H1 (cell line): ENCODE measurements around the gene TRIM10. TPM values are rescaled to one million over a fixed set of nuclear protein-coding genes. Genes with fewer than 3 reads are reported as not detected.

Experiments used
- CTCF ChIA-PET: fragments of 300-600 bp; sonication (Branson Sonifier 250); formaldehyde crosslinking; loops from one replicate; lab custom pipeline; 2021; ENCODE audit not compliant: partially characterized antibody; lab: Charles Lee
- POLR2A ChIA-PET: fragments of 300-600 bp; sonication (Branson Sonifier 250); formaldehyde crosslinking; loops from one replicate; lab custom pipeline; 2021; ENCODE audit warnings: inconsistent platforms; ENCODE audit not compliant: partially characterized antibody; lab: Charles Lee
- DNase-seq, 2 experiments: peaks; one replicate each; pipeline versions ENCODE4 v3.0.0 to v3.0.0-alpha.2; 2010 to 2022; ENCODE audit warnings: low spot score in 2 of 2, low read depth in 1 of 2, mixed read lengths in 1 of 2
- FAIRE-seq: peaks from 2 replicates; lab custom pipeline; 2011; peaks lifted over from hg19 to GRCh38; lab: Jason Lieb, UNC
- H2AFZ ChIP-seq: 2 replicates; pipeline ENCODE4 v1.8.1; 2012; ENCODE audit warnings: low read length, inconsistent platforms
- H2AK5ac ChIP-seq: 2 replicates; pipeline ENCODE4 v1.6.1; 2013; ENCODE audit warnings: low read depth, low read length
- H2BK120ac ChIP-seq: replicated peaks from 2 replicates; pipeline ENCODE3; 2013; ENCODE audit warnings: low read depth, low read length, inconsistent platforms
- H2BK12ac ChIP-seq: 2 replicates; pipeline ENCODE4 v1.6.1; 2013; ENCODE audit warnings: low read depth, low read length
- H2BK15ac ChIP-seq: 2 replicates; pipeline ENCODE4 v1.6.1; 2013; ENCODE audit warnings: low read length
- H2BK20ac ChIP-seq: 2 replicates; pipeline ENCODE4 v1.6.1; 2013; ENCODE audit warnings: low read length
- H2BK5ac ChIP-seq: 2 replicates; pipeline ENCODE4 v1.6.1; 2013; ENCODE audit warnings: low read depth, low read length
- H3K14ac ChIP-seq: 2 replicates; pipeline ENCODE4 v1.6.1; 2013; ENCODE audit warnings: inconsistent platforms; ENCODE audit not compliant: insufficient read length
- H3K18ac ChIP-seq: 2 replicates; pipeline ENCODE4 v1.6.1; 2013; ENCODE audit warnings: low read length; ENCODE audit errors: extremely low read depth
- H3K23ac ChIP-seq: 2 replicates; pipeline ENCODE4 v1.6.1; 2013; ENCODE audit warnings: inconsistent platforms; ENCODE audit not compliant: insufficient read length
- H3K23me2 ChIP-seq: 2 replicates; pipeline ENCODE4 v1.6.1; 2013; ENCODE audit warnings: low read depth, low read length
- H3K27ac ChIP-seq: 2 replicates; pipeline ENCODE4 v1.6.1; 2011; ENCODE audit warnings: low read depth, low read length, inconsistent platforms
- H3K27me3 ChIP-seq, 4 experiments: replicated peaks in 1 of 4; 1 replicate in 1 of 4; 2 replicates in 3 of 4; pipeline versions ENCODE4 v1.6.1 to v1.8.1; 2011 to 2013; ENCODE audit warnings: low read length in 3 of 4, mild to moderate bottlenecking in 3 of 4, inconsistent platforms in 2 of 4, mixed read lengths in 2 of 4, moderate library complexity in 1 of 4; ENCODE audit not compliant: control insufficient read depth in 3 of 4, insufficient read depth in 3 of 4; ENCODE audit errors: extremely low read depth in 1 of 4
- H3K36me3 ChIP-seq, 4 experiments: 2 replicates each; pipeline versions ENCODE4 v1.6.1 to v1.8.1; 2011 to 2013; ENCODE audit warnings: mild to moderate bottlenecking in 4 of 4, low read length in 3 of 4, moderate library complexity in 2 of 4, control low read depth in 1 of 4, inconsistent platforms in 1 of 4; ENCODE audit not compliant: insufficient read depth in 4 of 4, control insufficient read depth in 2 of 4
- H3K4ac ChIP-seq: replicated peaks from 2 replicates; pipeline ENCODE3; 2013; ENCODE audit warnings: low read length, low read depth, mixed read lengths, inconsistent platforms; ENCODE audit not compliant: insufficient read length
- H3K4me1 ChIP-seq, 4 experiments: replicated peaks in 1 of 4; 1 replicate in 1 of 4; 2 replicates in 3 of 4; pipeline versions ENCODE4 v1.6.1 to v1.8.1; 2011 to 2013; ENCODE audit warnings: low read length in 3 of 4, inconsistent platforms in 2 of 4, mixed read lengths in 1 of 4; ENCODE audit not compliant: insufficient read depth in 4 of 4, control insufficient read depth in 3 of 4
- H3K4me2 ChIP-seq, 2 experiments: 2 replicates each; pipeline versions ENCODE4 v1.6.1 to v1.8.1; 2011 to 2013; ENCODE audit warnings: low read depth in 2 of 2, low read length in 2 of 2, control low read depth in 1 of 2, inconsistent platforms in 1 of 2, mild to moderate bottlenecking in 1 of 2; ENCODE audit not compliant: insufficient read depth in 1 of 2
- H3K4me3 ChIP-seq, 4 experiments: fragments of 200-600, 300-600 bp in 1 of 4; sonication (generic), shearing (Covaris generic), sonication (Bioruptor Twin) in 1 of 4; 2 replicates each; pipeline versions ENCODE4 v1.5.1 to v1.8.1; 2011 to 2016; ENCODE audit warnings: low read length in 4 of 4, low read depth in 3 of 4, control low read depth in 2 of 4, inconsistent platforms in 2 of 4, mild to moderate bottlenecking in 2 of 4, mixed read lengths in 1 of 4, moderate library complexity in 1 of 4; ENCODE audit not compliant: insufficient read depth in 2 of 4; ENCODE audit errors: extremely low read depth in 1 of 4
- H3K56ac ChIP-seq: replicated peaks from 2 replicates; pipeline ENCODE3; 2013; ENCODE audit warnings: low read depth, mild to moderate bottlenecking, mixed read lengths, low read length, inconsistent platforms; ENCODE audit not compliant: insufficient read length
- H3K79me1 ChIP-seq: 2 replicates; pipeline ENCODE4 v1.6.1; 2013; ENCODE audit warnings: low read depth, low read length, control low read depth
- H3K79me2 ChIP-seq, 2 experiments: 2 replicates each; pipeline versions ENCODE4 v1.6.1 to v1.8.1; 2012 to 2013; ENCODE audit warnings: low read length in 2 of 2, mild to moderate bottlenecking in 2 of 2, inconsistent platforms in 1 of 2; ENCODE audit not compliant: insufficient read depth in 2 of 2, control insufficient read depth in 1 of 2
- H3K9ac ChIP-seq, 4 experiments: replicated peaks in 1 of 4; 1 replicate in 1 of 4; 2 replicates in 3 of 4; pipeline versions ENCODE4 v1.6.1 to v1.8.1; 2011 to 2013; ENCODE audit warnings: low read depth in 3 of 4, low read length in 3 of 4, control low read depth in 2 of 4, mild to moderate bottlenecking in 2 of 4, moderate library complexity in 2 of 4, inconsistent platforms in 1 of 4; ENCODE audit errors: extremely low read depth in 1 of 4
- H3K9me3 ChIP-seq, 2 experiments: 2 replicates each; pipeline versions ENCODE4 v1.6.1 to v1.8.1; 2012 to 2013; ENCODE audit warnings: mild to moderate bottlenecking in 2 of 2, moderate library complexity in 2 of 2, control low read depth in 1 of 2, inconsistent platforms in 1 of 2, low read depth in 1 of 2, low read length in 1 of 2, mixed read lengths in 1 of 2; ENCODE audit not compliant: insufficient read depth in 2 of 2
- H4K20me1 ChIP-seq, 2 experiments: replicated peaks in 1 of 2; 2 replicates each; pipeline versions ENCODE3 to v1.8.1; 2011 to 2013; ENCODE audit warnings: inconsistent platforms in 2 of 2, low read length in 2 of 2, mild to moderate bottlenecking in 1 of 2; ENCODE audit not compliant: insufficient read depth in 2 of 2, control insufficient read depth in 1 of 2
- H4K5ac ChIP-seq: 2 replicates; pipeline ENCODE4 v1.6.1; 2013; ENCODE audit warnings: low read length, low read depth, mixed read lengths, inconsistent platforms; ENCODE audit not compliant: insufficient read length
- H4K8ac ChIP-seq: 2 replicates; pipeline ENCODE4 v1.8.0; 2013; ENCODE audit warnings: mild to moderate bottlenecking, moderate library complexity, low read length, inconsistent platforms; ENCODE audit not compliant: insufficient read depth; ENCODE audit errors: extremely low read depth
- H4K91ac ChIP-seq: replicated peaks from 2 replicates; pipeline ENCODE3; 2013; ENCODE audit warnings: low read length, mixed read lengths, inconsistent platforms; ENCODE audit not compliant: insufficient read length
- CBX5 ChIP-seq: fragments of 300-800, 300-1000 bp; sonication (generic); IDR thresholded peaks from 2 replicates; pipeline ENCODE4 v1.7.1; 2016; ENCODE audit warnings: antibody characterized with exemption, low read length, low read depth
- CREB1 ChIP-seq: IDR thresholded peaks from 2 replicates; pipeline ENCODE4 v1.6.1; 2012; ENCODE audit warnings: inconsistent platforms
- EZH2 ChIP-seq: fragments of 200-600 bp; sonication (generic); IDR thresholded peaks from 2 replicates; pipeline ENCODE4 v1.7.1; 2012; ENCODE audit warnings: low read depth, mild to moderate bottlenecking, moderate library complexity, low read length, inconsistent platforms; ENCODE audit not compliant: severe bottlenecking
- HDAC6 ChIP-seq: IDR thresholded peaks from one replicate; pipeline ENCODE4 v1.7.1; 2012; ENCODE audit warnings: low read depth, mild to moderate bottlenecking, inconsistent platforms, low read length, moderate library complexity
- PHF8 ChIP-seq: fragments of 200-600 bp; sonication (generic); conservative IDR thresholded peaks from 2 replicates; pipeline ENCODE4 v1.7.1; 2012; ENCODE audit warnings: low read depth, mild to moderate bottlenecking, inconsistent platforms, low read length, moderate library complexity
- SRF ChIP-seq: IDR thresholded peaks from 2 replicates; pipeline ENCODE4 v1.6.1; 2011; ENCODE audit warnings: mild to moderate bottlenecking, low read depth, low read length, moderate library complexity
- WGBS, 2 experiments: shearing (Covaris generic) in 1 of 2; methylation state at CpG; one replicate each; pipeline versions ENCODE4 v1.1.6 to v1.1.7; 2013 to 2015; ENCODE audit warnings: low lambda C conversion rate in 2 of 2, mixed read lengths in 2 of 2, inconsistent platforms in 1 of 2, low coverage in 1 of 2, missing lambda C conversion rate in 1 of 2; ENCODE audit not compliant: insufficient replicate concordance in 2 of 2, insufficient coverage in 1 of 2, insufficient read length in 1 of 2; ENCODE audit errors: extremely low coverage in 1 of 2, missing lambda C conversion rate in 1 of 2; 5-methylcytosine and 5-hydroxymethylcytosine counted together
- polyA plus RNA-seq, 7 experiments: library from polyadenylated mRNA; depleted of rRNA in 3 of 7; stranded (reverse) in 5 of 7; unstranded in 2 of 7; fragments of >200 nt in 5 of 7; fragments of 200-250 nt in 2 of 7; gene quantifications; 1 replicate in 5 of 7; 2 replicates in 1 of 7; 4 replicates in 1 of 7; pipeline versions ENCODE4 v1.2.1 to v1.2.3, GENCODE V29; 2011 to 2013; ENCODE audit warnings: missing spikeins in 2 of 7, mixed read lengths in 2 of 7
- total RNA-seq: library from RNA; stranded (reverse); fragmentation: NEBNext Ultra II Directional; extraction: Animal tissue kit (Norgen Biotek cat#: 25700); gene quantifications from 2 replicates; pipeline ENCODE4 v1.2.1, GENCODE V29; 2021
- TF ChIP-seq, protein P1 (sequence below): IDR thresholded peaks from 2 replicates; pipeline ENCODE4 v1.6.1; 2011; ENCODE audit warnings: low read length, improper control_type of control experiment
- TF ChIP-seq, protein P2 (sequence below): IDR thresholded peaks from 2 replicates; pipeline ENCODE4 v1.6.1; 2011; ENCODE audit warnings: low read depth, mild to moderate bottlenecking, low read length; ENCODE audit not compliant: insufficient read depth

TRIM10 gene
- total and polyA plus RNA-seq, 2 of the 8 experiments (the other 6 are each of a cell fraction or from before 2014, with no cell fraction given) = 0.06 TPM; not detected in 1

DNA sequence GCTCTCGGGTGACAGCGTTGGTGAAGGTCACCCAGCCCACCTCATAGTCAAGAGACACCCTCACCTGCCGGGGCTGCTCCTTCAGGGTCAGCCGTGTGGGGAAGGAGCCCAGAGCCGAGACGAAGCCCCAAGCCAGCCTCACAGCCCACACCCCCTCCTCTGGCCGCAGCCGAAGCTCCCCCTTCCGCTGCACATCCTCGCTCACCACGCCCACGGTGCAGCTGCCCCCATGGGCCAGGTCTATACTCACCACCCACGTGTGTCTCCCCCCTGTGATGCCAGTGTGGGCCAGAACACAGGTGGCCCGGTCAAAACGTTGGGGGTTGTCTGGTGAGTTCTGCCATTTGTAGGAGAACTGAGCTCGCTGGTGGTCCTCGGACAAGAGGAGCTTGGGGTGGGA, 7.0 kb downstream of the TRIM10 start:
- Histone ChIP-seq H4K8ac (no peak overlapping the region), H4K91ac (no peak overlapping the region), H3K4me1 (no peaks in the 10 kb centered on the region), H3K27me3 (peaks cover 0 to 4% (median 1%) of the 10 kb centered on the region in 4 experiments; a peak in 4 of 7 replicates), H4K20me1 (no peaks in the 10 kb centered on the region), H3K36me3 (no peaks in the 10 kb centered on the region), H2BK5ac (no peak overlapping the region), H3K9ac (no peak overlapping the region), H3K9me3 (no peaks in the 10 kb centered on the region), H3K18ac (no peak overlapping the region), H3K56ac (no peak overlapping the region), H3K14ac (no peak overlapping the region), H3K4ac (no peak overlapping the region), H2BK15ac (no peak overlapping the region), H2BK12ac (no peak overlapping the region), H3K79me1 (no peaks in the 10 kb centered on the region), H4K5ac (no peak overlapping the region), H3K23ac (no peak overlapping the region), H2BK20ac (no peak overlapping the region), H3K79me2 (no peaks in the 10 kb centered on the region), H2AFZ (no peak overlapping the region), H2AK5ac (no peak overlapping the region), H2BK120ac (no peak overlapping the region), H3K27ac (no peak overlapping the region), H3K4me2 (no peak overlapping the region), H3K4me3 (no peak overlapping the region), H3K23me2 (peaks cover 2% of the 10 kb centered on the region; the same call in 1 of the 2 replicates)
- DNase-seq (no peak), FAIRE-seq (no peak)
- POLR2A ChIA-PET = no interaction called here
- CTCF ChIA-PET = interaction anchor here (0.8 to 6.9 kb wide), 6 partner anchors 11 to 51 kb away, joined by 3 to 50 read pairs (median 4); partner anchors contain the start of gene TRIM40
- 89% methylated on average over 17 of the region's 17 CpGs; no CpG with 5 or more reads in 1 of the 2 experiments for WGBS, 2 experiments
- TF ChIP-seq HDAC6 (no peak), PHF8 (no peak), CBX5 (no peak), EZH2 (no peak), SRF (no peak), CREB1 (no peak)
- TF ChIP-seq, protein P1, sequence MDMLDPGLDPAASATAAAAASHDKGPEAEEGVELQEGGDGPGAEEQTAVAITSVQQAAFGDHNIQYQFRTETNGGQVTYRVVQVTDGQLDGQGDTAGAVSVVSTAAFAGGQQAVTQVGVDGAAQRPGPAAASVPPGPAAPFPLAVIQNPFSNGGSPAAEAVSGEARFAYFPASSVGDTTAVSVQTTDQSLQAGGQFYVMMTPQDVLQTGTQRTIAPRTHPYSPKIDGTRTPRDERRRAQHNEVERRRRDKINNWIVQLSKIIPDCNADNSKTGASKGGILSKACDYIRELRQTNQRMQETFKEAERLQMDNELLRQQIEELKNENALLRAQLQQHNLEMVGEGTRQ = no peak
- TF ChIP-seq, protein P2, sequence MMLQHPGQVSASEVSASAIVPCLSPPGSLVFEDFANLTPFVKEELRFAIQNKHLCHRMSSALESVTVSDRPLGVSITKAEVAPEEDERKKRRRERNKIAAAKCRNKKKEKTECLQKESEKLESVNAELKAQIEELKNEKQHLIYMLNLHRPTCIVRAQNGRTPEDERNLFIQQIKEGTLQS = no peak
